ENCODE data around the gene LENG8. TPM values are rescaled to one million over a fixed set of nuclear protein-coding genes. Genes with fewer than 3 reads are reported as not detected.

The LENG8 gene
- total RNA-seq, 6 donors from 2014 or later = 72.2 to 1,027 (median 188) TPM

GRCh38 chr19:54461613-54462012, 12.6 kb downstream of the LENG8 start:
- Histone ChIP-seq H3K27ac (peak overlapping the region in 3 of 4 donors; percentile 16 to 98 (median 98)), H3K4me3 (peak overlapping the region in 2 of 4 donors; percentile 65 to 81), H3K36me3 (peaks cover 43 to 58% (median 57%) of the 10 kb centered on the region in 4 donors), H3K27me3 (no peaks in the 10 kb centered on the region), H3K9me3 (no peaks in the 10 kb centered on the region), H3K4me1 (peaks cover 29 to 61% (median 36%) of the 10 kb centered on the region in 4 donors)
- no peak for TF ChIP-seq POLR2AphosphoS5 (IDR thresholded peaks at IDR 0.05)
- TF ChIP-seq CTCF (IDR thresholded peaks at IDR 0.05) = no peak
- TF ChIP-seq POLR2A (IDR thresholded peaks at IDR 0.05) = no peak
- TF ChIP-seq EP300 (IDR thresholded peaks at IDR 0.05) = no peak
- DNase-seq (no peak), ATAC-seq (ENCODE audit: low FRiP score in 2 of 2) (no peak)
- WGBS, 2 donors = 36 to 49% methylated on average over 3 of the region's 3 CpGs

GRCh38 chr19:54462047-54462654, 13.2 kb downstream of the LENG8 start:
- DNase-seq = no peak

GRCh38 chr19:54462655-54463530, 13.9 kb downstream of the LENG8 start:
- H3K4me3 ChIP-seq = peak overlapping the region; percentile 65 to 83 (median 82)
- 11% methylated on average over 61 of the region's 91 CpGs; no CpG with 5 or more reads in 1 of the 2 donors for WGBS, 2 donors
- no peaks in the 10 kb centered on the region for H3K27me3 ChIP-seq
- peak; percentile 79 to 96 for DNase-seq
- H3K36me3 ChIP-seq = peaks cover 31 to 45% (median 44%) of the 10 kb centered on the region in 4 donors
- TF ChIP-seq EP300 (IDR thresholded peaks at IDR 0.05) (no peak), POLR2AphosphoS5 (IDR thresholded peaks at IDR 0.05) (peak; percentile 75 to 83), POLR2A (IDR thresholded peaks at IDR 0.05) (no peak), CTCF (IDR thresholded peaks at IDR 0.05) (peak in 2 of 6 experiments; percentile 25 to 47)
- H3K27ac ChIP-seq = peak overlapping the region; percentile 97 to 99 (median 98)
- peak in 1 of 2 donors; percentile 61 for ATAC-seq (ENCODE audit: low FRiP score in 2 of 2)
- H3K4me1 ChIP-seq = peaks cover 29 to 61% (median 36%) of the 10 kb centered on the region in 4 donors
- no peaks in the 10 kb centered on the region for H3K9me3 ChIP-seq

More at GRCh38 chr19:54462047-54462654, 13.2 kb downstream of the LENG8 start:
- ATAC-seq (ENCODE audit: low FRiP score in 2 of 2) = no peak
- Histone ChIP-seq H3K27ac (peak overlapping the region; percentile 97 to 99 (median 98)), H3K9me3 (no peaks in the 10 kb centered on the region), H3K36me3 (peaks cover 38 to 53% (median 52%) of the 10 kb centered on the region in 4 donors), H3K27me3 (no peaks in the 10 kb centered on the region), H3K4me3 (peak overlapping the region; percentile 65 to 83 (median 82)), H3K4me1 (peaks cover 29 to 61% (median 36%) of the 10 kb centered on the region in 4 donors)
- 50 to 81% methylated on average over 1 to 8 of the region's 15 CpGs for WGBS, 2 donors
- TF ChIP-seq CTCF (IDR thresholded peaks at IDR 0.05) (no peak), POLR2AphosphoS5 (IDR thresholded peaks at IDR 0.05) (no peak), POLR2A (IDR thresholded peaks at IDR 0.05) (no peak)

- ATAC-seq (ENCODE audit: low FRiP score in 2 of 2) = peak; percentile 85 to 93
- TF ChIP-seq EP300 (IDR thresholded peaks at IDR 0.05) = peak in 2 of 4 donors; percentile 29 to 49
- TF ChIP-seq CTCF (IDR thresholded peaks at IDR 0.05) = no peak
- peak; percentile 80 to 96 (median 89) for TF ChIP-seq POLR2A (IDR thresholded peaks at IDR 0.05)
- peak; percentile 94 to 97 for TF ChIP-seq POLR2AphosphoS5 (IDR thresholded peaks at IDR 0.05)
- Histone ChIP-seq H3K27me3 (no peaks in the 10 kb centered on the region), H3K9me3 (no peaks in the 10 kb centered on the region), H3K4me3 (peak within 1 kb of the TSS; percentile 65 to 83 (median 82)), H3K27ac (peak within 1 kb of the TSS; percentile 97 to 99 (median 98)), H3K36me3 (peaks cover 24 to 38% (median 37%) of the 10 kb centered on the region in 4 donors), H3K4me1 (peaks cover 29 to 61% (median 37%) of the 10 kb centered on the region in 4 donors)
- peak; percentile 95 to 100 for DNase-seq
- 1% methylated on average over 19 to 38 of the region's 41 CpGs for WGBS, 2 donors
Measured at GRCh38 chr19:54463531-54464043, 14.6 kb downstream of the LENG8 start, which contains the start of gene LENG9. TSS of gene LENG9 (minus strand) at chr19:54463778. CDS start at chr19:54463526, 252 bp downstream.

All from upper lobe of left lung (tissue), 6 donors.